ENCODE results near the gene JAM2.

JAM2 gene

GRCh38 chr21:25614441-25614840 lies 24.6 kb upstream of the JAM2 start:
- WGBS (ENCODE audit: extremely low coverage, insufficient coverage, insufficient read length), result no CpG with 5 or more reads among the region's 1 CpG
- no peak overlapping the region for H4K12ac ChIP-seq (ENCODE audit: low read depth, low read length)

GRCh38 chr21:25615880-25616279 lies 23.2 kb upstream of the JAM2 start:
- no peak overlapping the region for H3K14ac ChIP-seq (ENCODE audit: low read length)
- DNase-seq, result no peak
- no CpG with 5 or more reads among the region's 3 CpGs for WGBS (ENCODE audit: extremely low coverage, insufficient coverage, insufficient read length)
- no peak overlapping the region for H3K4me2 ChIP-seq (ENCODE audit: low read length)
- no peaks in the 10 kb centered on the region for H3K79me2 ChIP-seq (ENCODE audit: control insufficient read depth, insufficient read depth, low read length, poor library complexity)
- H4K12ac ChIP-seq (ENCODE audit: low read depth, low read length), result no peak overlapping the region
- no peak overlapping the region for H2BK5ac ChIP-seq (ENCODE audit: low read depth, low read length, poor library complexity)
- no peak overlapping the region for H3K27ac ChIP-seq (ENCODE audit: low read depth, low read length)
- H3K23ac ChIP-seq (ENCODE audit: low read length), result no peak overlapping the region
- H2AK5ac ChIP-seq (ENCODE audit: low read length), result no peak overlapping the region
- no peak overlapping the region for H3K4ac ChIP-seq (ENCODE audit: low read depth, low read length)
- H3K36me3 ChIP-seq (ENCODE audit: control insufficient read depth in 1 of 2, insufficient read depth in 2 of 2, low read length in 2 of 2), result no peaks in the 10 kb centered on the region
- H4K91ac ChIP-seq (ENCODE audit: low read depth, low read length), result no peak overlapping the region
- H3K4me1 ChIP-seq (ENCODE audit: control insufficient read depth in 1 of 2, insufficient read depth in 2 of 2, low read length in 2 of 2), result peaks cover 0 to 2% of the 10 kb centered on the region in 2 experiments
- no peak overlapping the region for H2BK120ac ChIP-seq (ENCODE audit: insufficient read depth, low read length, poor library complexity)
- H3K4me3 ChIP-seq (ENCODE audit: low read depth, low read length), result no peak overlapping the region
- H3K9me3 ChIP-seq (ENCODE audit: insufficient read depth, low read depth, low read length), result no peaks in the 10 kb centered on the region
- H3K27me3 ChIP-seq (ENCODE audit: insufficient read depth, low read length), result no peaks in the 10 kb centered on the region
- no peak overlapping the region for H2AFZ ChIP-seq (ENCODE audit: insufficient read depth, low read length, poor library complexity)
- H3K79me1 ChIP-seq (ENCODE audit: low read length), result no peaks in the 10 kb centered on the region
- no peak overlapping the region for H3K9ac ChIP-seq (ENCODE audit: low read length)
- H3K18ac ChIP-seq (ENCODE audit: low read length), result no peak overlapping the region
- H4K8ac ChIP-seq (ENCODE audit: low read depth, low read length), result no peak overlapping the region
- no peak overlapping the region for H2BK12ac ChIP-seq (ENCODE audit: low read length)

More at GRCh38 chr21:25614441-25614840, 24.6 kb upstream of the JAM2 start:
- no peaks in the 10 kb centered on the region for H3K27me3 ChIP-seq (ENCODE audit: insufficient read depth, low read length)
- no peak overlapping the region for H3K18ac ChIP-seq (ENCODE audit: low read length)
- H3K9ac ChIP-seq (ENCODE audit: low read length), result no peak overlapping the region
- no peak overlapping the region for H2BK5ac ChIP-seq (ENCODE audit: low read depth, low read length, poor library complexity)
- no peak overlapping the region for H3K27ac ChIP-seq (ENCODE audit: low read depth, low read length)
- H3K4me1 ChIP-seq (ENCODE audit: control insufficient read depth in 1 of 2, insufficient read depth in 2 of 2, low read length in 2 of 2), result peaks cover 0 to 2% of the 10 kb centered on the region in 2 experiments
- H3K9me3 ChIP-seq (ENCODE audit: insufficient read depth, low read depth, low read length), result no peaks in the 10 kb centered on the region
- H3K23ac ChIP-seq (ENCODE audit: low read length), result no peak overlapping the region
- H3K4ac ChIP-seq (ENCODE audit: low read depth, low read length), result no peak overlapping the region
- no peak overlapping the region for H2BK12ac ChIP-seq (ENCODE audit: low read length)
- H3K79me1 ChIP-seq (ENCODE audit: low read length), result no peaks in the 10 kb centered on the region
- H2AK5ac ChIP-seq (ENCODE audit: low read length), result no peak overlapping the region
- no peak overlapping the region for H3K4me3 ChIP-seq (ENCODE audit: low read depth, low read length)
- no peak overlapping the region for H3K4me2 ChIP-seq (ENCODE audit: low read length)
- H3K79me2 ChIP-seq (ENCODE audit: control insufficient read depth, insufficient read depth, low read length, poor library complexity), result no peaks in the 10 kb centered on the region
- no peaks in the 10 kb centered on the region for H3K36me3 ChIP-seq (ENCODE audit: control insufficient read depth in 1 of 2, insufficient read depth in 2 of 2, low read length in 2 of 2)
- H3K14ac ChIP-seq (ENCODE audit: low read length), result no peak overlapping the region
- no peak overlapping the region for H4K8ac ChIP-seq (ENCODE audit: low read depth, low read length)
- H4K91ac ChIP-seq (ENCODE audit: low read depth, low read length), result no peak overlapping the region
- no peak overlapping the region for H2BK120ac ChIP-seq (ENCODE audit: insufficient read depth, low read length, poor library complexity)
- no peak overlapping the region for H2AFZ ChIP-seq (ENCODE audit: insufficient read depth, low read length, poor library complexity)
- DNase-seq, result no peak

GRCh38 chr21:25619198-25619597 lies 19.9 kb upstream of the JAM2 start:
- no peak for DNase-seq
- H2AK5ac ChIP-seq (ENCODE audit: low read length), result no peak overlapping the region
- H3K79me2 ChIP-seq (ENCODE audit: control insufficient read depth, insufficient read depth, low read length, poor library complexity), result no peaks in the 10 kb centered on the region
- no peak overlapping the region for H2BK12ac ChIP-seq (ENCODE audit: low read length)
- no peaks in the 10 kb centered on the region for H3K36me3 ChIP-seq (ENCODE audit: control insufficient read depth in 1 of 2, insufficient read depth in 2 of 2, low read length in 2 of 2)
- H3K18ac ChIP-seq (ENCODE audit: low read length), result no peak overlapping the region
- H3K4ac ChIP-seq (ENCODE audit: low read depth, low read length), result no peak overlapping the region
- no peaks in the 10 kb centered on the region for H3K79me1 ChIP-seq (ENCODE audit: low read length)
- no peak overlapping the region for H2BK5ac ChIP-seq (ENCODE audit: low read depth, low read length, poor library complexity)
- H3K4me3 ChIP-seq (ENCODE audit: low read depth, low read length), result no peak overlapping the region
- no peaks in the 10 kb centered on the region for H3K4me1 ChIP-seq (ENCODE audit: control insufficient read depth in 1 of 2, insufficient read depth in 2 of 2, low read length in 2 of 2)
- no peak overlapping the region for H4K91ac ChIP-seq (ENCODE audit: low read depth, low read length)
- WGBS (ENCODE audit: extremely low coverage, insufficient coverage, insufficient read length), result no CpG with 5 or more reads among the region's 2 CpGs
- H3K27ac ChIP-seq (ENCODE audit: low read depth, low read length), result no peak overlapping the region
- H3K4me2 ChIP-seq (ENCODE audit: low read length), result no peak overlapping the region
- H3K27me3 ChIP-seq (ENCODE audit: insufficient read depth, low read length), result no peaks in the 10 kb centered on the region
- no peak overlapping the region for H3K23ac ChIP-seq (ENCODE audit: low read length)
- no peak overlapping the region for H3K14ac ChIP-seq (ENCODE audit: low read length)
- H2AFZ ChIP-seq (ENCODE audit: insufficient read depth, low read length, poor library complexity), result no peak overlapping the region
- no peak overlapping the region for H2BK120ac ChIP-seq (ENCODE audit: insufficient read depth, low read length, poor library complexity)
- H3K9ac ChIP-seq (ENCODE audit: low read length), result no peak overlapping the region
- no peaks in the 10 kb centered on the region for H3K9me3 ChIP-seq (ENCODE audit: insufficient read depth, low read depth, low read length)
- no peak overlapping the region for H4K8ac ChIP-seq (ENCODE audit: low read depth, low read length)
- H4K12ac ChIP-seq (ENCODE audit: low read depth, low read length), result no peak overlapping the region

GRCh38 chr21:25624511-25624910 lies 14.5 kb upstream of the JAM2 start:
- Histone ChIP-seq H3K4me2 (ENCODE audit: low read length) (no peak overlapping the region), H3K9ac (ENCODE audit: low read length) (no peak overlapping the region), H3K18ac (ENCODE audit: low read length) (no peak overlapping the region), H3K27ac (ENCODE audit: low read depth, low read length) (no peak overlapping the region), H3K4ac (ENCODE audit: low read depth, low read length) (no peak overlapping the region), H2BK5ac (ENCODE audit: low read depth, low read length, poor library complexity) (no peak overlapping the region), H3K9me3 (ENCODE audit: insufficient read depth, low read depth, low read length) (no peaks in the 10 kb centered on the region), H3K4me1 (ENCODE audit: control insufficient read depth in 1 of 2, insufficient read depth in 2 of 2, low read length in 2 of 2) (no peaks in the 10 kb centered on the region), H4K8ac (ENCODE audit: low read depth, low read length) (no peak overlapping the region), H3K27me3 (ENCODE audit: insufficient read depth, low read length) (no peaks in the 10 kb centered on the region), H2AK5ac (ENCODE audit: low read length) (no peak overlapping the region), H3K23ac (ENCODE audit: low read length) (no peak overlapping the region), H2BK120ac (ENCODE audit: insufficient read depth, low read length, poor library complexity) (no peak overlapping the region), H3K14ac (ENCODE audit: low read length) (no peak overlapping the region), H3K36me3 (ENCODE audit: control insufficient read depth in 1 of 2, insufficient read depth in 2 of 2, low read length in 2 of 2) (no peaks in the 10 kb centered on the region), H3K4me3 (ENCODE audit: low read depth, low read length) (no peak overlapping the region), H4K91ac (ENCODE audit: low read depth, low read length) (no peak overlapping the region), H4K12ac (ENCODE audit: low read depth, low read length) (no peak overlapping the region), H3K79me2 (ENCODE audit: control insufficient read depth, insufficient read depth, low read length, poor library complexity) (no peaks in the 10 kb centered on the region), H2BK12ac (ENCODE audit: low read length) (no peak overlapping the region), H2AFZ (ENCODE audit: insufficient read depth, low read length, poor library complexity) (no peak overlapping the region), H3K79me1 (ENCODE audit: low read length) (no peaks in the 10 kb centered on the region)
- WGBS (ENCODE audit: extremely low coverage, insufficient coverage, insufficient read length), result no CpG with 5 or more reads among the region's 4 CpGs
- DNase-seq, result peak; percentile 67 to 68

Measured in trophoblast cell (in vitro differentiated cells and primary cell).